ENCODE results near the gene BRD7. TPM values are rescaled to one million over a fixed set of nuclear protein-coding genes. Genes with fewer than 3 reads are reported as not detected.
A peak's percentile ranks its signal among the peaks of the same experiment; 100 is the strongest.

Gene BRD7
- polyA plus RNA-seq, 3 donors = 11.4 to 33.0 (median 21.2) TPM

- H2AFZ ChIP-seq (ENCODE audit: insufficient read depth, low read depth, low read length, poor library complexity, severe bottlenecking) = no peak overlapping the region
- DNase-seq = no peak
- H3K79me2 ChIP-seq (ENCODE audit: insufficient read depth, low read length) = no peaks in the 10 kb centered on the region
- Mint-ChIP-seq H3K27me3 (ENCODE audit: low read depth in 3 of 3) (no peaks in the 10 kb centered on the region), H3K36me3 (peaks cover 64 to 82% of the 10 kb centered on the region in 2 donors), H3K27ac (peak overlapping the region in 6 of 7 donors; percentile 0 to 86 (median 56)), H3K4me3 (no peak overlapping the region), H3K4me1 (peaks cover 6% of the 10 kb centered on the region), H3K9me3 (peaks cover 0 to 1% (median 0%) of the 10 kb centered on the region in 7 donors)
- H3K9ac ChIP-seq (ENCODE audit: insufficient read depth, low read length, poor library complexity, severe bottlenecking) = no peak overlapping the region
- WGBS (ENCODE audit: insufficient coverage) = 98% methylated on average over 6 of the region's 6 CpGs
- peak overlapping the region in 1 of 2 donors; percentile 26 for H3K27ac ChIP-seq (ENCODE audit: low read depth in 1 of 2, low read length in 2 of 2)
- peaks cover 66% of the 10 kb centered on the region for H4K20me1 ChIP-seq (ENCODE audit: insufficient read depth, low read length)
- no peak overlapping the region for H3K4me3 ChIP-seq (replicated peaks in 1 of 3; ENCODE audit: low read depth in 2 of 3, low read length in 3 of 3)
- H3K27me3 ChIP-seq (ENCODE audit: control insufficient read depth in 2 of 2, insufficient read depth in 2 of 2, low read length in 2 of 2) = no peaks in the 10 kb centered on the region
- no peaks in the 10 kb centered on the region for H3K4me1 ChIP-seq (ENCODE audit: control insufficient read depth in 1 of 2, insufficient read depth in 2 of 2, low read length in 2 of 2)
- peaks cover 71 to 95% of the 10 kb centered on the region in 2 donors for H3K36me3 ChIP-seq (replicated peaks in 1 of 2; ENCODE audit: control insufficient read depth in 1 of 2, insufficient read depth in 2 of 2, low read length in 2 of 2)
- H3K4me2 ChIP-seq (replicated peaks; ENCODE audit: extremely low read depth, low read length, poor library complexity, severe bottlenecking) = no peak overlapping the region
- no peak for TF ChIP-seq CTCF (IDR thresholded peaks at IDR 0.05)
- intact Hi-C loops (cut with micrococcal nuclease) = no loop called here
- H3K9me3 ChIP-seq (replicated peaks in 1 of 2; ENCODE audit: control insufficient read depth in 1 of 2, insufficient read depth in 1 of 2, low read length in 2 of 2) = no peaks in the 10 kb centered on the region
Measured at GRCh38 chr16:50324345-50324744, 44.4 kb downstream of the BRD7 start.

- H3K27ac Mint-ChIP-seq = peak overlapping the region in 6 of 7 donors; percentile 0 to 85 (median 79)
- H3K4me1 ChIP-seq (ENCODE audit: control insufficient read depth in 1 of 2, insufficient read depth in 2 of 2, low read length in 2 of 2) = no peaks in the 10 kb centered on the region
- H3K36me3 Mint-ChIP-seq = peaks cover 69 to 82% of the 10 kb centered on the region in 2 donors
- DNase-seq = no peak
- peaks cover 73 to 95% of the 10 kb centered on the region in 2 donors for H3K36me3 ChIP-seq (replicated peaks in 1 of 2; ENCODE audit: control insufficient read depth in 1 of 2, insufficient read depth in 2 of 2, low read length in 2 of 2)
- no peak overlapping the region for H3K4me2 ChIP-seq (replicated peaks; ENCODE audit: extremely low read depth, low read length, poor library complexity, severe bottlenecking)
- 80% methylated on average over 5 of the region's 11 CpGs for WGBS (ENCODE audit: insufficient coverage)
- H4K20me1 ChIP-seq (ENCODE audit: insufficient read depth, low read length) = peaks cover 75% of the 10 kb centered on the region
- no peaks in the 10 kb centered on the region for H3K27me3 Mint-ChIP-seq (ENCODE audit: low read depth in 3 of 3)
- no peaks in the 10 kb centered on the region for H3K9me3 ChIP-seq (replicated peaks in 1 of 2; ENCODE audit: control insufficient read depth in 1 of 2, insufficient read depth in 1 of 2, low read length in 2 of 2)
- no peaks in the 10 kb centered on the region for H3K27me3 ChIP-seq (ENCODE audit: control insufficient read depth in 2 of 2, insufficient read depth in 2 of 2, low read length in 2 of 2)
- H3K79me2 ChIP-seq (ENCODE audit: insufficient read depth, low read length) = no peaks in the 10 kb centered on the region
- H3K9ac ChIP-seq (ENCODE audit: insufficient read depth, low read length, poor library complexity, severe bottlenecking) = no peak overlapping the region
- no peak overlapping the region for H2AFZ ChIP-seq (ENCODE audit: insufficient read depth, low read depth, low read length, poor library complexity, severe bottlenecking)
- H3K4me3 Mint-ChIP-seq = no peak overlapping the region
- H3K4me1 Mint-ChIP-seq = peaks cover 6% of the 10 kb centered on the region
- H3K27ac ChIP-seq (ENCODE audit: low read depth in 1 of 2, low read length in 2 of 2) = peak overlapping the region in 1 of 2 donors; percentile 43
- no peak overlapping the region for H3K4me3 ChIP-seq (replicated peaks in 1 of 3; ENCODE audit: low read depth in 2 of 3, low read length in 3 of 3)
- peaks cover 0 to 1% (median 0%) of the 10 kb centered on the region in 7 donors for H3K9me3 Mint-ChIP-seq
- intact Hi-C loops (cut with micrococcal nuclease) = no loop called here
- no peak for TF ChIP-seq CTCF (IDR thresholded peaks at IDR 0.05)
Measured at GRCh38 chr16:50323335-50324011, 45.3 kb downstream of the BRD7 start.
